Prostate gland (tissue), 2 donors: ENCODE results near the gene KCNK1.

Experiments used
- CTCF ChIP-seq, 4 experiments: fragments of 200-600 bp in 2 of 4; fragments of 450-650 bp in 2 of 4; sonication (generic) in 2 of 4; IDR thresholded peaks; 1 replicate in 3 of 4; 2 replicates in 1 of 4; pipeline ENCODE4 v1.5.1; 2016 to 2019; ENCODE audit warnings: antibody characterized with exemption in 4 of 4, mild to moderate bottlenecking in 2 of 4, moderate library complexity in 2 of 4
- POLR2A ChIP-seq: fragments of 450-650 bp; IDR thresholded peaks from one replicate; pipeline ENCODE4 v1.6.1; 2016; ENCODE audit warnings: antibody characterized with exemption, mild to moderate bottlenecking
- POLR2AphosphoS5 ChIP-seq: sonication (generic); formaldehyde crosslinking; IDR thresholded peaks from one replicate; pipeline ENCODE4 v1.6.1; 2017; ENCODE audit warnings: antibody characterized with exemption

- TF ChIP-seq POLR2AphosphoS5 (no peak), CTCF (IDR thresholded peaks at IDR 0.05) (no peak), POLR2A (no peak)
These were observed 26.3 kb downstream of the KCNK1 start for GRCh38 chr1:233640179-233640578.
